Breast epithelium (tissue), 4 donors: ENCODE data around the gene HMCES. TPM values are rescaled to one million over a fixed set of nuclear protein-coding genes. Genes with fewer than 3 reads are reported as not detected.
A peak's percentile ranks its signal among the peaks of the same experiment; 100 is the strongest.

Experiments
- DNase-seq, 2 donors: peaks; one replicate each; pipeline ENCODE4 v3.0.0-alpha.2; 2019; ENCODE audit warnings: low spot score in 2 of 2
- H3K27ac ChIP-seq, 2 donors: fragments of 200-600 bp; sonication (generic) in 1 of 2; one replicate each; pipeline ENCODE4 v1.5.1; 2016 to 2019; ENCODE audit warnings: mild to moderate bottlenecking in 1 of 2
- H3K27me3 ChIP-seq, 2 donors: fragments of 200-600 bp; sonication (generic) in 1 of 2; one replicate each; pipeline versions ENCODE4 v1.5.1 to v1.6.0; 2017 to 2019; ENCODE audit warnings: control low read depth in 1 of 2, mild to moderate bottlenecking in 1 of 2
- H3K36me3 ChIP-seq: fragments of 200-600 bp; one replicate; pipeline ENCODE4 v1.5.1; 2019
- H3K4me1 ChIP-seq, 2 donors: fragments of 200-600 bp; sonication (generic); one replicate each; pipeline ENCODE4 v1.5.1; 2016 to 2019; ENCODE audit warnings: control low read depth in 1 of 2
- H3K4me3 ChIP-seq, 3 donors: fragments of 200-600 bp; sonication (generic); 1 replicate in 2 of 3; 2 replicates in 1 of 3; pipeline ENCODE4 v1.5.1; 2016 to 2019; ENCODE audit warnings: mild to moderate bottlenecking in 3 of 3, moderate library complexity in 2 of 3
- H3K9me3 ChIP-seq, 2 donors: fragments of 200-600 bp; sonication (generic) in 1 of 2; one replicate each; pipeline ENCODE4 v1.5.1; 2016 to 2019; ENCODE audit warnings: control low read depth in 1 of 2
- CTCF ChIP-seq, 3 donors: fragments of 450-650 bp; IDR thresholded peaks; one replicate each; pipeline ENCODE4 v1.5.1; 2016 to 2017; ENCODE audit warnings: antibody characterized with exemption in 3 of 3, mild to moderate bottlenecking in 3 of 3, moderate library complexity in 3 of 3
- POLR2A ChIP-seq: fragments of 450-650 bp; IDR thresholded peaks from one replicate; pipeline ENCODE4 v1.6.1; 2016; ENCODE audit warnings: antibody characterized with exemption, mild to moderate bottlenecking, moderate library complexity
- POLR2AphosphoS5 ChIP-seq, 3 donors: sonication (generic); formaldehyde crosslinking; IDR thresholded peaks; one replicate each; pipeline ENCODE4 v1.6.1; 2017; ENCODE audit warnings: antibody characterized with exemption in 3 of 3
- intact Hi-C: fragments of 100-400 bp; cut with DNase I; formaldehyde crosslinking; loops from one replicate; pipeline ENCODE4 v1.15.1; 2023; ENCODE audit warnings: low total_unique reads
- total RNA-seq, 3 donors: library from RNA; depleted of rRNA; stranded (reverse); fragments of >200 nt; gene quantifications; one replicate each; pipeline ENCODE4 v1.1.0, GENCODE V29; 2016

The HMCES gene
- total RNA-seq, 3 donors from 2014 or later: 32.3 to 40.5 (median 32.8) TPM

GRCh38 chr3:129313415-129313664 lies 34.7 kb downstream of the HMCES start:
- H3K4me3 ChIP-seq: peak overlapping the region in 1 of 3 donors; percentile 94
- H3K27me3 ChIP-seq: no peaks in the 10 kb centered on the region
- no peak for DNase-seq
- peak overlapping the region; percentile 93 to 97 for H3K27ac ChIP-seq
- intact Hi-C loops: no loop called here
- no peaks in the 10 kb centered on the region for H3K9me3 ChIP-seq
- no peaks in the 10 kb centered on the region for H3K36me3 ChIP-seq
- peaks cover 8 to 15% of the 10 kb centered on the region in 2 donors for H3K4me1 ChIP-seq
- no peak for TF ChIP-seq CTCF (IDR thresholded peaks at IDR 0.05)
- TF ChIP-seq POLR2AphosphoS5 (IDR thresholded peaks at IDR 0.05): peak in 1 of 3 donors; percentile 18
- no peak for TF ChIP-seq POLR2A

- Histone ChIP-seq H3K36me3 (no peaks in the 10 kb centered on the region), H3K4me1 (peaks cover 8 to 15% of the 10 kb centered on the region in 2 donors), H3K4me3 (peak overlapping the region; percentile 81 to 94 (median 82)), H3K9me3 (no peaks in the 10 kb centered on the region), H3K27ac (peak overlapping the region; percentile 93 to 97), H3K27me3 (no peaks in the 10 kb centered on the region)
- intact Hi-C loops: no loop called here
- DNase-seq: peak in 1 of 2 donors; percentile 43
- TF ChIP-seq POLR2A: peak; percentile 18
- TF ChIP-seq POLR2AphosphoS5 (IDR thresholded peaks at IDR 0.05): peak in 2 of 3 donors; percentile 26 to 85
- TF ChIP-seq CTCF (IDR thresholded peaks at IDR 0.05): peak in 2 of 3 donors; percentile 7 to 12
Measured at GRCh38 chr3:129313665-129314385, 35.2 kb downstream of the HMCES start.

- intact Hi-C loops: no loop called here
- no peaks in the 10 kb centered on the region for H3K27me3 ChIP-seq
- TF ChIP-seq POLR2A (peak; percentile 24), POLR2AphosphoS5 (IDR thresholded peaks at IDR 0.05) (peak in 2 of 3 donors; percentile 80 to 90), CTCF (IDR thresholded peaks at IDR 0.05) (no peak)
Measured at GRCh38 chr3:129314386-129315222, 35.9 kb downstream of the HMCES start.

GRCh38 chr3:129315223-129315997 lies 36.7 kb downstream of the HMCES start:
- H3K27ac ChIP-seq: peak overlapping the region; percentile 93 to 97
- H3K4me3 ChIP-seq: peak overlapping the region; percentile 81 to 94 (median 82)
- TF ChIP-seq POLR2A: no peak
- no peak for TF ChIP-seq CTCF (IDR thresholded peaks at IDR 0.05)
- no peak for TF ChIP-seq POLR2AphosphoS5 (IDR thresholded peaks at IDR 0.05)
- H3K4me1 ChIP-seq: peaks cover 8 to 15% of the 10 kb centered on the region in 2 donors
- H3K36me3 ChIP-seq: no peaks in the 10 kb centered on the region
- intact Hi-C loops: no loop called here
- DNase-seq: peak in 1 of 2 donors; percentile 47
- no peaks in the 10 kb centered on the region for H3K27me3 ChIP-seq
- no peaks in the 10 kb centered on the region for H3K9me3 ChIP-seq

More at GRCh38 chr3:129314386-129315222, 35.9 kb downstream of the HMCES start:
- no peaks in the 10 kb centered on the region for H3K9me3 ChIP-seq
- H3K27ac ChIP-seq: peak overlapping the region; percentile 93 to 97
- H3K36me3 ChIP-seq: no peaks in the 10 kb centered on the region
- DNase-seq: peak; percentile 78 to 85
- H3K4me1 ChIP-seq: peaks cover 8 to 15% of the 10 kb centered on the region in 2 donors
- H3K4me3 ChIP-seq: peak overlapping the region; percentile 81 to 94 (median 82)
